IMR-90 (cell line): ENCODE results near the gene GSTT4.

Experiments used
- BHLHE40 ChIP-seq: fragments of 150-350 bp; IDR thresholded peaks from 2 replicates; pipeline ENCODE4 v1.6.1; 2016; ENCODE audit warnings: mild to moderate bottlenecking, low read depth, low read length
- CEBPB ChIP-seq: IDR thresholded peaks from 2 replicates; pipeline ENCODE4 v1.6.1; 2012; ENCODE audit warnings: low read depth, low read length, improper control_type of control experiment
- CTCF ChIP-seq: conservative IDR thresholded peaks from 2 replicates; pipeline ENCODE4 v1.5.1; 2012; ENCODE audit warnings: mild to moderate bottlenecking, low read depth, low read length, improper control_type of control experiment
- ELK1 ChIP-seq: fragments of 150-350 bp; IDR thresholded peaks from 2 replicates; pipeline ENCODE4 v1.6.1; 2016; ENCODE audit warnings: low read depth, mild to moderate bottlenecking, low read length, moderate library complexity, borderline replicate concordance
- FOS ChIP-seq: fragments of 150-350 bp; IDR thresholded peaks from 2 replicates; pipeline ENCODE4 v1.6.1; 2016; ENCODE audit warnings: low read depth, low read length
- MAZ ChIP-seq: IDR thresholded peaks from 2 replicates; pipeline ENCODE4 v1.6.1; 2012; ENCODE audit warnings: low read depth, mild to moderate bottlenecking, low read length, improper control_type of control experiment, moderate library complexity, borderline replicate concordance
- MXI1 ChIP-seq: IDR thresholded peaks from 2 replicates; pipeline ENCODE4 v1.6.1; 2012; ENCODE audit warnings: low read depth, mild to moderate bottlenecking, low read length, moderate library complexity, borderline replicate concordance
- NFE2L2 ChIP-seq: fragments of 150-350 bp; IDR thresholded peaks from 2 replicates; pipeline ENCODE4 v1.6.1; 2016; ENCODE audit warnings: low read depth, mild to moderate bottlenecking, low read length
- POLR2A ChIP-seq: IDR thresholded peaks from 2 replicates; pipeline ENCODE4 v1.6.1; 2012; ENCODE audit warnings: mild to moderate bottlenecking, low read depth, low read length
- RAD21 ChIP-seq: IDR thresholded peaks from 2 replicates; pipeline ENCODE4 v1.6.1; 2012; ENCODE audit warnings: low read length, improper control_type of control experiment
- RCOR1 ChIP-seq: IDR thresholded peaks from 2 replicates; pipeline ENCODE4 v1.6.1; 2012; ENCODE audit warnings: mild to moderate bottlenecking, low read length, improper control_type of control experiment; ENCODE audit not compliant: insufficient replicate concordance
- SMC3 ChIP-seq: fragments of 150-350 bp; IDR thresholded peaks from 2 replicates; pipeline ENCODE4 v1.6.1; 2016; ENCODE audit warnings: low read depth, mild to moderate bottlenecking, antibody characterized with exemption, low read length, moderate library complexity
- USF2 ChIP-seq: fragments of 150-350 bp; IDR thresholded peaks from 2 replicates; pipeline ENCODE4 v1.6.1; 2017; ENCODE audit warnings: mild to moderate bottlenecking, antibody characterized with exemption, low read length, low read depth

- no peak for TF ChIP-seq CTCF
- no peak for TF ChIP-seq POLR2A
- no peak for TF ChIP-seq MAZ
- no peak for TF ChIP-seq MXI1
- no peak for TF ChIP-seq RCOR1
- no peak for TF ChIP-seq CEBPB
- no peak for TF ChIP-seq USF2
- no peak for TF ChIP-seq FOS
- TF ChIP-seq NFE2L2 = no peak
- TF ChIP-seq RAD21 = no peak
- no peak for TF ChIP-seq ELK1
- no peak for TF ChIP-seq SMC3
- no peak for TF ChIP-seq BHLHE40
Observed at GRCh38 chr22:24005201-24005600, at the start of gene GSTT4.
